Cortex of kidney (tissue), 1 donor: Measurements from ENCODE around the gene FIZ1.
"Not testable (repeated sequence)": the region's sequence is repeated elsewhere in the genome, so short reads cannot be mapped to it uniquely, and the experiment has no call there.

Experiments
- DNase-seq: peaks from one replicate; lab custom pipeline; 2025; lab: John Stamatoyannopoulos, UW

The FIZ1 gene

DNA sequence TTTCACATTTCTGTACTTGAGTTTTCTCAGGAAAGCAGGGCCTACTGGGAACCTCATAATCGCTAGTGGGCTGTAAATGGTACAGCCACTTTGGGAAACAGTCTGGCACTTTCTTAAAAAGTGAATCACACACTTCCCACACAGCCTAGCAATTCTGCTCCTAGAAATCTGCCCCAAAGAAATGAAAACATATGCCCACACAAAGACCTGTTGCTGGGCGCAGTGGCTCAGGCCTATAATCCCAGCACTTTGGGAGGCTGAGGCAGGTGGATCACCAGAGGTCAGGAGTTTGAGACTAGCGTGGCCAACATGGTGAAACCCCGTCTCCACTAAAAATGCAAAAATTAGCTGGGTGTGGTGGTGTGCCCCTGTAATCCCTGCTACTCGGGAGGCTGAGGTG, 29.8 kb downstream of the FIZ1 start:
- DNase-seq: not testable (repeated sequence)

DNA sequence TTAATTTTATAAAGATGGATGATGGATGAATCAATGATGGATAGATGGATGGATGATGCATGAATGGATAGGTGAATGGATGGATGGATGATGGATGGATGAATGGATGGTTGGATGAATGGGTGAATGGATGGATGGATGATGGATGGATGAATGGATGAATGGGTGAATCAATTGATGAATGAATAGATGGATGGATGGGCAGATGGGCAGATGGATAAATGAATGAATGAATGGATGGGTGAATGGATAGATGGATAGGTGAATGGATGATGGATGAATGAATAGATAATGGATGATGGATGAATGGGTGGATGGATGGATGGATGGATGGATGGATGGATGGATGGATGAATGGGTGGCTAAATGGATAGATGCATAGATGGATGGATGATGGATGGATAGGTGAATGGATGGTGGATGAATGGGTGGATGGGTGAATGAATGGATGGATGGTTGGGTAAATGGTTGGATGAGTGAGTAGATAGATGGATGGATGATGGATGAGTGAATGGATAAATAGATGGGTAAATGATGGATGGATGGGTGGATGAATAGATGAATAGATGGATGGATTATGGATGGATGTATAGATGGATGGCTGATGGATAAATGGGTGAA, 31.5 kb downstream of the FIZ1 start:
- no peak for DNase-seq

DNA sequence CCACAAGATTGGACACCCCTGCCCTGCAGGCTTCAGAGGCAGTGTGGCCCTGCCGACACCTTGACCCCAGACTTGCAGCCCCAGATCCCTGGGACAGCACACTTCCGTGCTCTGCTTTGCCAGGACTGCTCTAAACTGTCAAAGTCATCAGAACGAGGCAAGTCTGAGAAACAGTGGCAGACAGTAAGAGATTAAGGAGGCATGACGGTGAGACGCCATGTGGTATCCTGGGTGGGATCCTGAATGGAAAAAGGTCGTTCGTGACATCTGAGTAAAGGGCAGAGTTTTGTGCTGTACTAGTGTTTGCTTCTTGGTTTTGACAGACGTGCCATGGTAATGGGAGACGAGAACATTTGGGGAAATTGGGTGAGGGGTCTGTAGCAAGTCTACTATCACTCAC, 32.5 kb downstream of the FIZ1 start:
- no peak for DNase-seq

DNA sequence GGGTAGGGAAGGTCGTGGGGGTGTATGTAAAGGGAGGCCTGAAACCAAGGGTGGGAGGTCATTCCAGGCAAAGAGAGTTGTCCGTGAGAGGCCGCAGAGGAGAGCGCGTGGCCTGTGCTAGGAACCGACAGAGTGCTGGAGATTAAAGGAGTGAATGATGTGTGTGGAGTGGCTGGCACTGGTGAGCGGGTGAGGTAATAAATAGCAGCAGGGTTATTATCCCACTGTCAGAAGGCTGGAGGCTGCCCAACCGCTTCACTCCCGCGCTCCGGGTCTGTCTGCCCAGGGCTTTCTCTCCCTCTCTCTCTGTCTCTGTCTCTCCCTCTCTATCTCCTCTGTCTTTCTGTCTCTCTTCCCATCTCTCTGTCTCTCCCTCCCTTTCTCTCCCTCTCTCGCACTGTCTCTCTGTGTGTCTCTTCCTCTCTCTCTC, 36.0 kb downstream of the FIZ1 start:
- DNase-seq: no peak

DNA sequence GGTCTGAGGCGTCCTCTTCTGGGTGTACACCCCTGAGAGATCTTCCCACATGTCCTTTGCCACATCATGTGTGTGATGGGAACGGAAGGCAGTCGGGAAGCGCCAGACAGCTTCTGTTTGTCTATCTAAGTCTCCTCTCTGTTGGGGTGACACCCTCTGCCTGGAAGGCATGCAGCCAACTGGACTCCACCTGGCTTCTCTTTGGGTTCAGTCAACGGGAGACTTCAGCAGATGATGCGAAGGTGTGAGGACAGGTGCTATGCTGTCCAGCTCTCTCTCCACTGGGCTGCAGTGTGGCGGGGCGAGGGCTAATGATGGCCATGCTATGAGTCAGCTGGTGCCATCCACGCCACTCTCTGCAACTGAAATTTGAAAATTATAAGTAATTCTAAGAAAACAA, 39.6 kb downstream of the FIZ1 start:
- DNase-seq: no peak

DNA sequence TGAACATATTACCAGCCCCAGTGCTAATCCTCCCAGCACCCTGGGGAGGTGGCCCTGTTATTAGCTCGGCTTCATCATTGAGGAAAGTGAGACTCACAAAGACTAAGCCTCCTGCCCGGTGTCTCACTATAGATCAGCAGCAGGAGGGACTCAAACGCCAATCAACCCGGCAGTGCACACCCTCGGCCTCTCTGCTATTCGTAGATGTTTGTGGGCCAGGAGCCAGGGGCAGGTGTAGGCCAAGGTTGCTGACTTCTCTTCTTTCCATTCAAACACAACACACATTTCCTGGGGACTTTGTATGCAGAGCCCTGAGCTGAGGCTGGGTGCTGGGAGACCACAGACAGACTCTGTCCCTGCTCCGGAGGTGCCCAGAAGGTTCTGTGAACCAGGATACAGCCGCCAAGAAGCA, 44.6 kb downstream of the FIZ1 start:
- DNase-seq: no peak

DNA sequence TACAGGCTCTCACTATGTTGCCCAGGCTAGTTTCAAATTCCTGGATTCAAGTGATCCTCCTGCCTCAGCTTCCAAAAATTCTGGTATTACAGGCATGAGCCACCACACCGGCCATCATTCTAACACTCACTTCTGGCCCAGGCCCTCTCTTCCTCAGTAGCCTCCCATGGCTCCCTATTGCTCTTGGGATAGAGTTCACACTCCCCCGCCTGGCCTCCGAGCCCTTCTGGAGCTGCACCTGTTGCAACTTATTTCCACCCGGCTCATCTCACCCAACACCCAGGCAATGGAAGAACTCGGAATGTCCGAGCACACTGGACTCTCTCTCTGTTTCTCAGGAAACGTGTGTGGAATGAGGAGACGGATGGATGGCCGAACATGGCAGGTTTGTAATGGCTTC, 45.0 kb downstream of the FIZ1 start:
- DNase-seq: no peak

DNA sequence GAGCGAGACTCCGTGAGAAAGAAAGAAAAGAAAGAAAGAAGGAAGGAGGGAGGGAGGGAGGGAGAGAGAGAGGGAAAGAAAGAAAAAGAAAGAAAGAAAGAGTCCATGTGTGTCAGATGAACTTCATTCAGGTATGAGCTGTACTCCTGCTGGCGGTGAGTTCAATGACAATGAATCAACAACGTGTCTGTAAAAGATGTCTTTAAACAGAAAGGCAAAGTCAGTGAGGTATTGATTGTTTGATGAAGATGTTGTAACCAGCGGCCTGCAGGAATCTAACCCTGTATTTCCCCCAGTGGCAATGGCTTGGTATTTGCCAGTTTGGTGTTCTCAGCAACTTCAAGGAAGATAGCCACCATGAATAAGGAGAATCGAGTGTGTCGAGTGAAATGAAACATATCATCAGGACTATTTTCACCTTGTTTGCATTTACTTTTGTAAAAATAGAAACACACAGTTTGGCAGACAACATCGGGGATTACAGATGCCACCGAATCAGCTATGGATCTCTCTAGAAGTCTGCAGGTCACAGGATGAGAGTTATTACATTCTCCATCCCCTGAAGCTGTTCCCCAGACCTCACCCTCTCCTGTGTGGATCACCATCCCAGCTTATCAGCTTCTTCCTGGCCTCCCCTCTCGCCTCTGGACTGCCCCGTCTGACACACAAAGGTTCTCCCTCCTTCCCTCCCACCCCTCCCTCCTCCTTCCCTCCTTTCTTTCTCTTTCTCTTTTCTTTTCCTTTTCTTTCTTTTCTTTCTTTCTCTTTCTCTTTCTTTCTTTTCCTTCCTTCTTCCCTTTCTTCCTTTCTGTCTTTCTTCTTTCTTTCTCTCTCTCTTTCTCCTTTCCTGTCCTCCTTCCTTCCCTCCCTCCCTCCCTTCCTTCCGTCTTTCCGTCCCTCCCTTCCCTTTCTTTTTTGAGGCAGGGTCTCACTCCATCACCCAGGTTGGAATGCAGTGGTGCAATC, 45.8 kb downstream of the FIZ1 start:
- DNase-seq: no peak

DNA sequence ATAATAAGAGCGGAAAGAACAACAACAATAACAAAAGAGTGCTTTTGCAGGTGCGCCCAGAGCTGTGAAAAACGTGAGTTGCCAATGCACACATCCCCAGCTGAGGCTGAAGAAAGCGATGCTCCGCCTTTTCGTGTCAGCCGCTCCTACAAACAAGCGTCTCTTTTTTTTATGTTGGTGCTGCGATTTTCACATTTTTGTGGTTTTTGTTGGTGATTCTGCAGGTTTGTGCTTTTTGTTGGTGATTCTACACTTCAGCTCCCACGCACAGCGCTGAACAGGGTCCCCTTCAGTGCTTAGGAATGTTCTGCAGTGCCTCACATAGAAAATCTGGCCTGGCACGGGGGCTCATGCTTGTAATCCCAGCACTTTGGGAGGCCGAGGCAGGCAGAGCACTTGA, 46.7 kb downstream of the FIZ1 start:
- no peak for DNase-seq

DNA sequence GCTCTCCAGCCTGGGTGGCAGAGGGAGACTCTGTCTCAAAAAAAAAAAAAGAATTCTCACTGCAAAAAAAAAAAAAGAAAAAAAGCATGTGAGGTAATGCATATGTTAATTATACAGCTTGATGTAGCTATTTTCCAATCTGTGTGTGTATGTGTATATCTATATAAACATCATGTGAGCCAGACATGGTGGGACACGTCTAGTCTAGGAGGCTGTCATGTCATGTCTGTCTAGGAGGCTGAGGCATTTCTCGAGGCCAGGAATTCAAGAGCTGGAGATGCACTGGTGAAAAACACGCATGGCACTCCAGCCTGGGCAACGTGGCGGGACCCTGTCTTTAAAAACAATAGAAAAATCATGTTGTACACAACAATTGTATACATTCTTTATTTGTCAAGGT, 47.1 kb downstream of the FIZ1 start:
- no peak for DNase-seq

DNA sequence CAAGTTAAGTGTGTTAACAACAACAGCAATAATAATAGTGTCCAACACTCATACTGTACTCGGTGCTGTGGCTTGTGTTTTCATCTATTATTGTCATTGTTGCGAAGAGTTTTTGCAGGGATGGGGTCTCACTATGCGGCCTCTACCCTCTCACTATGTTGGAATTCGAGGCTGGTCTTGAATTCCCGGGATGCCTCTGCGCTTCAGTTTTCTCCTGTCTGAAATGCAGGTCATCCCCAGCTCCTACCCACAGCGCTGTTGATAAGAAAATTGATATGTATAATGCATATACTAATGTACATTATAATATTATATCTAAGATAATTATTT, 49.0 kb downstream of the FIZ1 start:
- no peak for DNase-seq

DNA sequence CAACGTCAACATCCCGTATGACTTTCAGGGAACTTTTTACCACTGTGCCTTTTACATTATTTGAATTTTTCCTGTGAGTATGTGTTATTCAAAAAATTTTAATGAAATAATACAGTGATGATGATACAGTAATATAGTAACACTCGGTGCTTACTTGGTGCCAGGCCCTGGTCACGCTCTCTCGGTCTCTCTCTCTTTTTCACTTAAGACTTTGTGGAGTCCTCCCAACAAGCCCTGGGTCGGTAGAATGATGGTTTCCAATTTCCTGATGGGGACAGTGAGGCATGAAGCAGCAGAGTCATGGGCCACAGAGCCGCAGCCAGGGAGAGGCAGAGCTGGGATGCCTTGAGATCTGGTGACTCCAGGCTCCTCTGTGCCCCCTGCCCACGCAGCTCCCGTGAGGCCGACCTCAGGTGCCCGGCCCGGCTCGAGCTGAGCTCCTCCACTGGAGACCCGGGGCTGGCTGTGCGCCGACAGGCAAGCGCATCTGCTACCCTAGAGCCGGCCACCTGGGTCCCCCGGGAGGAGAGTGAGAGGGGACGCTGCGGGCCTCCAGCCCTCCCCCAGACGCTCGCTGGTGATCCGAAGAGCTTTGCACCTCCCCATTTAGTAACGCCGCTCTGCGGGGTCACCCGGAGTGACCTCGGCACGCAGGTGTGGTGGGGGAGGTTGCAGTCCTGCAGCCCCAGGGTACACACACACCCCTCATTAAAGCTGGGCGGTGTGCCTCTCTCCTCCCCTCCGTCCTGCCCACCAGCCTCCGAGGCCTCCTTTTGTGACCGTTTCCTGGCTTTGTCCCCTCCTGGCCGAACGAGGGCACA, 49.6 kb downstream of the FIZ1 start:
- no peak for DNase-seq

DNA sequence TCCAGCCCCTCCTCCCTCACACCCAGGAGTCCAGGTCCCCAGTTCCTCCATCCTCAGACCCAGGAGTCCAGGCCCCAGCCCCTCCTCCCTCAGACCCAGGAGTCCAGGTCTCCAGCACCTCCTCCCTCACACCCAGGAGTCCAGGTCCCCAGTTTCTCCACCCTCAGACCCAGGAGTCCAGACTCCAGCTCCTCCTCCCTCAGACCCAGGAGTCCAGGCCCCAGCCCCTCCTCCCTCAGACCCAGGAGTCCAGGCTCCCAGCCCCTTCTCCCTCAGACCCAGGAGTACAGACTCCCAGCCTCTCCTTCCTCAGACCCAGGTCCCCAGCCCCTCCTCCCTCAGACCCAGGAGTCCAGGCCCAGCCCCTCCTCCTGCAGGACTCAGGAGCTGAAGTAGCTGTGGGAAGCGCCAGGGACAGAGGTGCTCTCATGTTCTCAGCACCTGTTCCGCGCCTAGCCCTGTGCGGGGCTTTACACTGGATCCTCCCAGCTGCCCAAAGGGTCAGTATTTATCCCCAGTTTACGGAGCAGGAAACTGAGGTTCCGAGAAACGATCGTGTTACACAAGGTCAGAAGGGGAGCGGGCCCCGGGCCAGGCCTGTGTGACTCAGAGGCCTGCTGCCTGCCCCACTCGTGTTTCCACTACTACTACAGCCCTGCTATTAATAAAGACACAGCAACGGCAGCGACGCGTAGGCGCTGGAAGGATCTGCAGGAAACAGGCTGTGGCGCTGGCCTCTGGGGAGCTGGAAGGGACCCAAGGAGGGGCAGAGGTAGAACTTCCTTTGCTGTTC, 52.3 kb downstream of the FIZ1 start:
- DNase-seq: no peak

DNA sequence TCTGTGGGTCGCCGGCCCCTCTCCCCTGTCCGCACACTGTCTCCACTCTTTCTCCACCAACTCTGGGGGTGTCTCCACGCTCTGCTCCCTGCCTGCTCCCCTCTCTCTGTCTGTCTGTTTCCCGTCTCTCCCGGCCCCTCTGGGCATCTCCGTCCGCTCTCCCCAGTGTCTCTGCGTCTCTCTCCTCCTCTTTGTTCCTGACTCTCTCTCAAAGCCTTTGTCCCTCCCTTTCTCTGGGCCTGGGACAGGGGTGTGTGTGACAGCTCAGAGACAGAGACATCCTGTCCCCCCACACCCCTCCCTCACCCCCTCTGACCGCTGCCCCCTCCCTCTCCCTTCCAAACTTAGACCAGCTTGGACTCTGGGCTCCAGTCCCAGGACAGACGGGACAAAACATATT, 53.3 kb downstream of the FIZ1 start:
- no peak for DNase-seq

DNA sequence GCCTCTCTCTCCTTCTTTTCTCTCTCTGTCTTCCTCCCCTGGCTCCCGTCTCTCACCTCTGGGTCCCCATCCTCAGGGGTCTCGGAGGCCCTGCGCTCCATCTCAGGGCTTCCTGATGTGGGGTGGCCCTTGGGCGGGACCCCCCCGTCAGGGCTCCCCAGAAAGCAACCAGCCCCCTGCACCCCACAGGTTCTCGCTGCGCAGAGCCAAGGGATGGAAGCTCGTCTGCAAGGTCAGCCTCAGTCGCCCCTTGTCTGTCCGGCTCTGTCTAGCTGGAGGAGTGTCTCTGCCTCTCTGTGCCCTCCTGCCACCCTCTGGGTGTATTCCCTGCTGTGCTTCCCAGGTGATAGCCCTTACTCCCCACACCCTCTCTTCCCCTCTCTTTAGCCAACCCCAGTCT, 53.9 kb downstream of the FIZ1 start, which contains the start of gene SBK3:
Gene SBK3, minus strand, starts transcription at position 101 of the 400 bp plus-strand sequence. Its CDS starts 0 bp downstream, at position 101.
- DNase-seq: no peak

DNA sequence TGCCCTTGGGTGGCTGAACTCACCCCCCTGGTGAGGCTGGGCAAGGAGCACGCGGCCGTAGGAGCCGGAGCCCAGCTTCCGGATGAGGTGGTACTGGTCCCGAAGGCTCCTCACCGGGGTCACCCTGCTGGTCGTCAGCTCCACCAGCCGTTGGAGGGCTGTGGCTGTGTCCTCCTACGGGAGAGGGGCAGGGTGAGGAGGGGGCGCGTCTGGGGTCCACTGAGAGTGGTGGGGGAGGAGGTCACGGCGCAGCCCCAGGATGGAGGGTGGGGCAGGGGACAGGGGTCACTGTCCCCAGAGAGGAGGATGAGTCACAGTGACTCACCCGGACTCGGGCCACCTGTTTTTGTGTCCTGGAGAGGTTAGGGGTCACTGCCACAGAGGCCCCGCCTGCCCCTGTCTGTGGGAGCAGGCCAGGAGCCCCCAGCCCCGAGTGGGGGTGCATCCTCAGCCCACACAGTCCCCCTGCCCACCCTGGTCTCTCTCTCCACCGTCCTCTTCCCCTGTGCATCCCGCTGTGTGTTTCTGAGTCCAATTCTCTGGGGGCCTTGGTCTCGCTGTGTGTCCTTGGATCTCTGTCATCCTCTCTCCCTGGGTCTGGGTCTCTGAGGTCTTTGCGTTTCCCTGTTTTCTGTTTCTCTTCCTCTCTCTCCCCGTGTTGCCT, 54.4 kb downstream of the FIZ1 start:
- no peak for DNase-seq

DNA sequence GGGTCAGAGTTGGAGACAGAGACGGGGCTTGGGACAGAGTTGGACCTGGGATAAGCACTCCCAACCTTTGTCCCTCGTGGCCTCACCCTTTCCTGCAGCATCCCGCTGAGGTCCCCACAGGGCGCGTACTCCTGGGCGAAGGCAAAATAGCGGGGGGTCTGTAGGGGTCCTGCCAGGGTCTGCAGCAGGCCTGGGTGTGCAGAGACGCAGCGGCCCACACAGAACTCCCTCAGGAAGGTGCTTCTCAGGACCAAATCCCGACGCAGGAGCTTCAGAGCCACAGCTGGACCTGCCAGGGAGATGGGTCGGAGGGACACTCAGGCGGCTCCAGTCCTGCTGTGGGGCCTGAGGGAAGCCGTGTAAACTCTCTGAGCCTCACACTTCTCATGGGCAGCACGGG, 55.3 kb downstream of the FIZ1 start:
- DNase-seq: no peak

DNA sequence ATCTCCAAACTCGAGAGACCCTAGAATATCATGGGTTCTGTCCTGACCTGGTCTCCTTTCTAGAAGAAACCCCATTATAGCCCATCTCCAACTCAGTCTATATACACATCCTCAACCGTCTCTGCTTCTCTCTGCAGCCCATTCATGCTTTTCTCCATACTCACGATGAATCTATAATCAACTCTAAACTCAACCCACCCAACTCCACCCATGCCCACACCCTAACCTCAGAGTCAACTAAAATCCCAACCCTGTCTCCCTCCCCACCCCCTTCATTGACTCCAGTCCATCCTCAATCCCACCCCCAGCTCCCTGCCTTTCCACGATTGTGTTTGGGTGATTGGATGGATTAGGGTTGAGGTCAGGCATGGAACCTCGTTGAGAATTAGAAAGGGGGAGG, 55.8 kb downstream of the FIZ1 start:
- DNase-seq: no peak

DNA sequence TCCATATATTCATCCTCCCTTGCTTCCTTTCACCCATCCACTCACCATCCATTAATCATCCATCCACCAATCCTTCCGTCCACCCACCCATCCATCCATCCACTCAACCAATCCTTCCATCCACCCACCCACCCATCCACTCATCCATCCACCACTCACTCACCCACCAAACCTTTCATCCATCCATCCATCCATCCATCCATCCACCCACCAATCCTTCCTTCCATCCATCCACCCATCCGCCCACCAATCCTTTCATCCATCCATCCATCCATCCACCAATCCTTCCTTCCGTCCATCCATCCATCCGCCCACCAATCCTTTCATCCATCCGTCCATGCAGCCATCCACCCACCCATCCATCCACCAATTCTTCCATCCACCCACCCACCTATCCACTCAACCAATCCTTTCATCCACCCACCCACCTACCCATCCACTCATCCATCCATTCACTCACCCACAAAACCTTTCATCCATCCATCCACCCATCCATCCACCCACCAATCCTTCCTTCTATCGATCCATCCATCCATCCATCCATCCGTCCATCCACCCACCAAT, 56.9 kb downstream of the FIZ1 start:
- DNase-seq: no peak
